Trophoblast cell (in vitro differentiated cells and primary cell): ENCODE measurements around the gene KCNJ3.

Experiments used
- DNase-seq, 2 donors: peaks; one replicate each; pipeline ENCODE4 v3.0.0-alpha.2; 2016
- H2AFZ ChIP-seq: 2 replicates; pipeline ENCODE4 v1.6.1; 2013; ENCODE audit warnings: low read length, moderate library complexity, mild to moderate bottlenecking; ENCODE audit not compliant: insufficient read depth, poor library complexity
- H2AK5ac ChIP-seq: 2 replicates; pipeline ENCODE4 v1.6.1; 2013; ENCODE audit warnings: mild to moderate bottlenecking, low read length
- H2BK120ac ChIP-seq: 2 replicates; pipeline ENCODE4 v1.6.1; 2013; ENCODE audit warnings: low read length, mild to moderate bottlenecking, moderate library complexity; ENCODE audit not compliant: insufficient read depth, poor library complexity
- H2BK12ac ChIP-seq: 2 replicates; pipeline ENCODE4 v1.6.1; 2013; ENCODE audit warnings: mild to moderate bottlenecking, low read length, moderate library complexity
- H2BK5ac ChIP-seq: 2 replicates; pipeline ENCODE4 v1.6.1; 2013; ENCODE audit warnings: low read length, low read depth, moderate library complexity, mild to moderate bottlenecking; ENCODE audit not compliant: poor library complexity
- H3K14ac ChIP-seq: 2 replicates; pipeline ENCODE4 v1.6.1; 2013; ENCODE audit warnings: mild to moderate bottlenecking, low read length
- H3K18ac ChIP-seq: 2 replicates; pipeline ENCODE4 v1.6.1; 2013; ENCODE audit warnings: mild to moderate bottlenecking, low read length
- H3K23ac ChIP-seq: 2 replicates; pipeline ENCODE4 v1.6.1; 2013; ENCODE audit warnings: low read length
- H3K27ac ChIP-seq: 2 replicates; pipeline ENCODE4 v1.5.1; 2013; ENCODE audit warnings: low read depth, mild to moderate bottlenecking, inconsistent platforms, low read length, moderate library complexity
- H3K27me3 ChIP-seq: 2 replicates; pipeline ENCODE4 v1.6.1; 2013; ENCODE audit warnings: inconsistent platforms, mild to moderate bottlenecking, low read length, moderate library complexity; ENCODE audit not compliant: insufficient read depth
- H3K36me3 ChIP-seq, 2 experiments: 1 replicate in 1 of 2; 2 replicates in 1 of 2; pipeline ENCODE4 v1.6.1; 2013; ENCODE audit warnings: low read length in 2 of 2, mild to moderate bottlenecking in 2 of 2, moderate library complexity in 1 of 2; ENCODE audit not compliant: insufficient read depth in 2 of 2, control insufficient read depth in 1 of 2
- H3K4ac ChIP-seq: 2 replicates; pipeline ENCODE4 v1.6.1; 2013; ENCODE audit warnings: low read depth, mild to moderate bottlenecking, low read length, moderate library complexity
- H3K4me1 ChIP-seq, 2 experiments: 1 replicate in 1 of 2; 2 replicates in 1 of 2; pipeline ENCODE4 v1.6.1; 2013; ENCODE audit warnings: low read length in 2 of 2, mild to moderate bottlenecking in 2 of 2, moderate library complexity in 1 of 2; ENCODE audit not compliant: insufficient read depth in 2 of 2, control insufficient read depth in 1 of 2
- H3K4me2 ChIP-seq: 2 replicates; pipeline ENCODE4 v1.6.1; 2013; ENCODE audit warnings: inconsistent platforms, mild to moderate bottlenecking, low read length, moderate library complexity
- H3K4me3 ChIP-seq: 2 replicates; pipeline ENCODE4 v1.5.1; 2013; ENCODE audit warnings: mild to moderate bottlenecking, low read depth, low read length, inconsistent platforms
- H3K79me1 ChIP-seq: one replicate; pipeline ENCODE4 v1.6.1; 2013; ENCODE audit warnings: low read length
- H3K79me2 ChIP-seq: 2 replicates; pipeline ENCODE4 v1.6.1; 2013; ENCODE audit warnings: low read length, mild to moderate bottlenecking; ENCODE audit not compliant: control insufficient read depth, insufficient read depth, poor library complexity
- H3K9ac ChIP-seq: 2 replicates; pipeline ENCODE4 v1.6.1; 2013; ENCODE audit warnings: mild to moderate bottlenecking, low read length
- H3K9me3 ChIP-seq: 2 replicates; pipeline ENCODE4 v1.6.1; 2013; ENCODE audit warnings: low read depth, mild to moderate bottlenecking, control low read depth, inconsistent platforms, low read length; ENCODE audit not compliant: insufficient read depth
- H4K12ac ChIP-seq: 2 replicates; pipeline ENCODE4 v1.6.1; 2013; ENCODE audit warnings: low read depth, mild to moderate bottlenecking, low read length, moderate library complexity
- H4K8ac ChIP-seq: 2 replicates; pipeline ENCODE4 v1.6.1; 2013; ENCODE audit warnings: low read depth, mild to moderate bottlenecking, low read length, moderate library complexity
- H4K91ac ChIP-seq: one replicate; pipeline ENCODE4 v1.6.1; 2013; ENCODE audit warnings: low read depth, mild to moderate bottlenecking, low read length, moderate library complexity
- WGBS: extraction: QIAGEN DNeasy Blood & Tissue Kit; methylation state at CpG from one replicate; pipeline ENCODE4 v1.1.7; 2013; ENCODE audit warnings: missing lambda C conversion rate; ENCODE audit not compliant: insufficient read length, insufficient coverage; ENCODE audit errors: extremely low coverage; 5-methylcytosine and 5-hydroxymethylcytosine counted together

Gene KCNJ3

GRCh38 chr2:154804451-154804850 lies 106.0 kb downstream of the KCNJ3 start:
- H3K36me3 ChIP-seq = no peaks in the 10 kb centered on the region
- H2BK5ac ChIP-seq = no peak overlapping the region
- H3K4me1 ChIP-seq = no peaks in the 10 kb centered on the region
- H3K18ac ChIP-seq = no peak overlapping the region
- no peak overlapping the region for H2AK5ac ChIP-seq
- no peaks in the 10 kb centered on the region for H3K79me2 ChIP-seq
- H2AFZ ChIP-seq = no peak overlapping the region
- H2BK120ac ChIP-seq = no peak overlapping the region
- H3K9ac ChIP-seq = no peak overlapping the region
- no peak overlapping the region for H3K4ac ChIP-seq
- H3K27ac ChIP-seq = no peak overlapping the region
- H3K14ac ChIP-seq = no peak overlapping the region
- H4K91ac ChIP-seq = no peak overlapping the region
- no peaks in the 10 kb centered on the region for H3K79me1 ChIP-seq
- H3K4me2 ChIP-seq = no peak overlapping the region
- no peaks in the 10 kb centered on the region for H3K27me3 ChIP-seq
- no peak overlapping the region for H4K12ac ChIP-seq
- H2BK12ac ChIP-seq = no peak overlapping the region
- H3K9me3 ChIP-seq = no peaks in the 10 kb centered on the region
- no peak overlapping the region for H3K23ac ChIP-seq
- no peak overlapping the region for H4K8ac ChIP-seq
- H3K4me3 ChIP-seq = no peak overlapping the region
- no peak for DNase-seq

- no peaks in the 10 kb centered on the region for H3K36me3 ChIP-seq
- WGBS = no CpG with 5 or more reads among the region's 1 CpG
Observed at GRCh38 chr2:154813636-154814035, 115.1 kb downstream of the KCNJ3 start.

GRCh38 chr2:154814856-154815255 lies 116.4 kb downstream of the KCNJ3 start:
- no peak overlapping the region for H3K9ac ChIP-seq
- no peaks in the 10 kb centered on the region for H3K4me1 ChIP-seq
- no peaks in the 10 kb centered on the region for H3K79me1 ChIP-seq
- no peak overlapping the region for H3K4me2 ChIP-seq
- WGBS = no CpG with 5 or more reads among the region's 1 CpG
- H3K4me3 ChIP-seq = no peak overlapping the region
- H2BK120ac ChIP-seq = no peak overlapping the region
- no peak overlapping the region for H3K23ac ChIP-seq
- DNase-seq = no peak
- H4K91ac ChIP-seq = no peak overlapping the region
- no peaks in the 10 kb centered on the region for H3K79me2 ChIP-seq
- no peak overlapping the region for H2AK5ac ChIP-seq
- no peak overlapping the region for H4K8ac ChIP-seq
- no peak overlapping the region for H3K14ac ChIP-seq
- H2BK12ac ChIP-seq = no peak overlapping the region
- no peak overlapping the region for H3K18ac ChIP-seq
- no peaks in the 10 kb centered on the region for H3K36me3 ChIP-seq
- no peak overlapping the region for H2AFZ ChIP-seq
- H3K27ac ChIP-seq = no peak overlapping the region
- no peak overlapping the region for H3K4ac ChIP-seq
- H3K9me3 ChIP-seq = no peaks in the 10 kb centered on the region
- no peak overlapping the region for H4K12ac ChIP-seq
- H2BK5ac ChIP-seq = no peak overlapping the region
- no peaks in the 10 kb centered on the region for H3K27me3 ChIP-seq

More at GRCh38 chr2:154813636-154814035, 115.1 kb downstream of the KCNJ3 start:
- no peak overlapping the region for H3K4ac ChIP-seq
- H2BK12ac ChIP-seq = no peak overlapping the region
- DNase-seq = no peak
- no peak overlapping the region for H3K27ac ChIP-seq
- H4K12ac ChIP-seq = no peak overlapping the region
- no peak overlapping the region for H2BK5ac ChIP-seq
- no peak overlapping the region for H3K4me3 ChIP-seq
- H3K79me1 ChIP-seq = no peaks in the 10 kb centered on the region
- H4K8ac ChIP-seq = no peak overlapping the region
- no peak overlapping the region for H2AK5ac ChIP-seq
- H2BK120ac ChIP-seq = no peak overlapping the region
- no peaks in the 10 kb centered on the region for H3K27me3 ChIP-seq
- H4K91ac ChIP-seq = no peak overlapping the region
- H3K9ac ChIP-seq = no peak overlapping the region
- H3K23ac ChIP-seq = no peak overlapping the region
- H3K9me3 ChIP-seq = no peaks in the 10 kb centered on the region
- H2AFZ ChIP-seq = no peak overlapping the region
- H3K4me1 ChIP-seq = no peaks in the 10 kb centered on the region
- H3K4me2 ChIP-seq = no peak overlapping the region
- H3K14ac ChIP-seq = no peak overlapping the region
- no peak overlapping the region for H3K18ac ChIP-seq
- H3K79me2 ChIP-seq = no peaks in the 10 kb centered on the region

DNA sequence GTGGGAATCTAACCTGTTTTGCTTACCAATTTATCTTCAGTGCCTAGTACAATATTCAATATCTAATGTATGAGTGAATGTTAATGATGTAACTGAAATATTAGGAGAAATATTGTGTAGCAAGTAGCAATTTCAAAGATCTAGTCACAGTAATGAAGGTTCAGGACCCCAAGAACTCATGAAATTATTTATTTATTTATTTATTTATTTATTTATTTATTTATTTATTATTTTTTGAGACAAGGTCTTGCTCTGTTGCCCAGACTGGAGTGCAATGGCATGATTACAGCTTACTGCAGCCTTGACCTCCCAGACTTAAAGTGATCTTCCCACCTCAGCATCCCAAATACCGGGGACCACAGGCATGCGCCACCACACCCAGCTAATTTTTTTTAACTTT lies 126.9 kb downstream of the KCNJ3 start:
- no CpG with 5 or more reads among the region's 2 CpGs for WGBS
- H3K9me3 ChIP-seq = no peaks in the 10 kb centered on the region
- H3K36me3 ChIP-seq = no peaks in the 10 kb centered on the region
- H4K91ac ChIP-seq = no peak overlapping the region
- H3K79me1 ChIP-seq = no peaks in the 10 kb centered on the region
- H3K27ac ChIP-seq = no peak overlapping the region
- H2AFZ ChIP-seq = no peak overlapping the region
- H3K4me1 ChIP-seq = no peaks in the 10 kb centered on the region
- no peak overlapping the region for H3K4me3 ChIP-seq
- H2BK120ac ChIP-seq = no peak overlapping the region
- no peak for DNase-seq
- H3K9ac ChIP-seq = no peak overlapping the region
- no peak overlapping the region for H3K18ac ChIP-seq
- H2AK5ac ChIP-seq = no peak overlapping the region
- H3K79me2 ChIP-seq = no peaks in the 10 kb centered on the region
- H4K12ac ChIP-seq = no peak overlapping the region
- no peak overlapping the region for H3K4ac ChIP-seq
- no peak overlapping the region for H3K23ac ChIP-seq
- H2BK12ac ChIP-seq = no peak overlapping the region
- H3K4me2 ChIP-seq = no peak overlapping the region
- H2BK5ac ChIP-seq = no peak overlapping the region
- H4K8ac ChIP-seq = no peak overlapping the region
- H3K14ac ChIP-seq = no peak overlapping the region
- no peaks in the 10 kb centered on the region for H3K27me3 ChIP-seq
